ENCODE results near the gene ITCH.

- TF ChIP-seq CTCF (IDR thresholded peaks at IDR 0.05) (no peak), POLR2A (IDR thresholded peaks at IDR 0.05) (no peak)
Observed at GRCh38 chr20:34540596-34541263, 177.7 kb downstream of the ITCH start.
